ENCODE data around the gene OR5A1. TPM values are rescaled to one million over a fixed set of nuclear protein-coding genes. Genes with fewer than 3 reads are reported as not detected.

Gene OR5A1
- polyA plus RNA-seq, 3 donors, result not detected

DNA sequence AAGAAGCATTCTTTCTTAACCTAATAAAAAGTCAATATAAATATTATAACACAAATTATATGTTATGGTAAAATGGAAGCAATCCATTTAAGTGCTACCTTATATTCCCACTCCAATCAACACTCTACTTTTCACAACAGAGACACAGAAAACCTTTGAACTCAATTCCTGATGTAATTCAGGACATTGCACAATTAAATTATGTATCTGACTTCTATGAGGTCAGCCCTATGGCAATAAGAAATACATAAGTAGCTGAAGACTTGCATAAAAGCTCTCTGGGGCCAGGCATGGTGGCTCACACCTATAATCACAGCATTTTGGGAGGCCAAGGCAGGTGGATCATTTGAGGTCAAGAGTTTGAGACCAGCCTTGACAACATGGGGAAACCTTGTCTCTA, 43.6 kb downstream of the OR5A1 start:
- Mint-ChIP-seq H3K27me3 (ENCODE audit: low read depth in 3 of 3) (peaks cover 0 to 1% (median 0%) of the 10 kb centered on the region in 3 donors), H3K36me3 (no peaks in the 10 kb centered on the region), H3K4me3 (no peak overlapping the region), H3K4me1 (peaks cover 8% of the 10 kb centered on the region), H3K27ac (no peak overlapping the region), H3K9me3 (no peaks in the 10 kb centered on the region)
- Histone ChIP-seq H3K27me3 (ENCODE audit: control insufficient read depth in 2 of 2, insufficient read depth in 2 of 2, low read length in 2 of 2) (no peaks in the 10 kb centered on the region), H3K27ac (ENCODE audit: low read depth in 1 of 2, low read length in 2 of 2) (no peak overlapping the region), H3K9me3 (replicated peaks in 1 of 2; ENCODE audit: control insufficient read depth in 1 of 2, insufficient read depth in 1 of 2, low read length in 2 of 2) (no peaks in the 10 kb centered on the region), H3K9ac (ENCODE audit: insufficient read depth, low read length, poor library complexity, severe bottlenecking) (no peak overlapping the region), H2AFZ (ENCODE audit: insufficient read depth, low read depth, low read length, poor library complexity, severe bottlenecking) (no peak overlapping the region), H3K4me3 (replicated peaks in 1 of 3; ENCODE audit: low read depth in 2 of 3, low read length in 3 of 3) (no peak overlapping the region), H4K20me1 (ENCODE audit: insufficient read depth, low read length) (no peaks in the 10 kb centered on the region), H3K4me1 (ENCODE audit: control insufficient read depth in 1 of 2, insufficient read depth in 2 of 2, low read length in 2 of 2) (peaks cover 0 to 3% of the 10 kb centered on the region in 2 donors), H3K79me2 (ENCODE audit: insufficient read depth, low read length) (no peaks in the 10 kb centered on the region), H3K4me2 (replicated peaks; ENCODE audit: extremely low read depth, low read length, poor library complexity, severe bottlenecking) (no peak overlapping the region), H3K36me3 (replicated peaks in 1 of 2; ENCODE audit: control insufficient read depth in 1 of 2, insufficient read depth in 2 of 2, low read length in 2 of 2) (no peaks in the 10 kb centered on the region)
- intact Hi-C loops (cut with micrococcal nuclease), result no loop called here
- TF ChIP-seq, protein P1, sequence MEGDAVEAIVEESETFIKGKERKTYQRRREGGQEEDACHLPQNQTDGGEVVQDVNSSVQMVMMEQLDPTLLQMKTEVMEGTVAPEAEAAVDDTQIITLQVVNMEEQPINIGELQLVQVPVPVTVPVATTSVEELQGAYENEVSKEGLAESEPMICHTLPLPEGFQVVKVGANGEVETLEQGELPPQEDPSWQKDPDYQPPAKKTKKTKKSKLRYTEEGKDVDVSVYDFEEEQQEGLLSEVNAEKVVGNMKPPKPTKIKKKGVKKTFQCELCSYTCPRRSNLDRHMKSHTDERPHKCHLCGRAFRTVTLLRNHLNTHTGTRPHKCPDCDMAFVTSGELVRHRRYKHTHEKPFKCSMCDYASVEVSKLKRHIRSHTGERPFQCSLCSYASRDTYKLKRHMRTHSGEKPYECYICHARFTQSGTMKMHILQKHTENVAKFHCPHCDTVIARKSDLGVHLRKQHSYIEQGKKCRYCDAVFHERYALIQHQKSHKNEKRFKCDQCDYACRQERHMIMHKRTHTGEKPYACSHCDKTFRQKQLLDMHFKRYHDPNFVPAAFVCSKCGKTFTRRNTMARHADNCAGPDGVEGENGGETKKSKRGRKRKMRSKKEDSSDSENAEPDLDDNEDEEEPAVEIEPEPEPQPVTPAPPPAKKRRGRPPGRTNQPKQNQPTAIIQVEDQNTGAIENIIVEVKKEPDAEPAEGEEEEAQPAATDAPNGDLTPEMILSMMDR (IDR thresholded peaks at IDR 0.05), result no peak
- no peak for DNase-seq

DNA sequence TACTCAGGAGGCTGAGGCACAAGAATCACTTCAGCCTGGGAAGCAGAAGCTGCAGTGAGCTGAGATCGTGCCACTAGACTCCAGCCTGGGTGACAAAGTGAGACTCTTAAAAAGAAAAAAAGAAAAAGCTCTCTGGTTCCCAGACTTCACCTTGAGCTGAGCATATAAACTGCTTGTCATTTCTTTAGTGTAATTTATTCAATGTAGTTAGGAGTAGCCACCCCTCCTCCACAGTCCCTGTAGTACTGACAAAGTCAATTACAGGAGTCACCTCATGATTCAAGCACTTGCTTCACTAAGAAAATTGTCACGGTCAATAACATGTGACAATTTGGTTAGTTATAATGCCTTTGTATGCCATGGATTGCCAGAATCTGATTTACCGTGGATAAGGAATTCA, 44.1 kb downstream of the OR5A1 start:
- WGBS (ENCODE audit: insufficient coverage), result 100% methylated on average over 2 of the region's 3 CpGs
- Mint-ChIP-seq H3K4me1 (peaks cover 8% of the 10 kb centered on the region), H3K27ac (no peak overlapping the region), H3K9me3 (no peaks in the 10 kb centered on the region), H3K4me3 (no peak overlapping the region), H3K27me3 (ENCODE audit: low read depth in 3 of 3) (peaks cover 0 to 1% (median 0%) of the 10 kb centered on the region in 3 donors), H3K36me3 (no peaks in the 10 kb centered on the region)
- TF ChIP-seq, protein P1 (IDR thresholded peaks at IDR 0.05), result no peak
- no peak overlapping the region for H3K4me2 ChIP-seq (replicated peaks; ENCODE audit: extremely low read depth, low read length, poor library complexity, severe bottlenecking)
- H2AFZ ChIP-seq (ENCODE audit: insufficient read depth, low read depth, low read length, poor library complexity, severe bottlenecking), result no peak overlapping the region
- no peaks in the 10 kb centered on the region for H3K27me3 ChIP-seq (ENCODE audit: control insufficient read depth in 2 of 2, insufficient read depth in 2 of 2, low read length in 2 of 2)
- no peak overlapping the region for H3K9ac ChIP-seq (ENCODE audit: insufficient read depth, low read length, poor library complexity, severe bottlenecking)
- H4K20me1 ChIP-seq (ENCODE audit: insufficient read depth, low read length), result no peaks in the 10 kb centered on the region
- H3K79me2 ChIP-seq (ENCODE audit: insufficient read depth, low read length), result no peaks in the 10 kb centered on the region
- DNase-seq, result no peak
- no peaks in the 10 kb centered on the region for H3K36me3 ChIP-seq (replicated peaks in 1 of 2; ENCODE audit: control insufficient read depth in 1 of 2, insufficient read depth in 2 of 2, low read length in 2 of 2)
- no peak overlapping the region for H3K4me3 ChIP-seq (replicated peaks in 1 of 3; ENCODE audit: low read depth in 2 of 3, low read length in 3 of 3)
- H3K9me3 ChIP-seq (replicated peaks in 1 of 2; ENCODE audit: control insufficient read depth in 1 of 2, insufficient read depth in 1 of 2, low read length in 2 of 2), result no peaks in the 10 kb centered on the region
- intact Hi-C loops (cut with micrococcal nuclease), result no loop called here
- H3K27ac ChIP-seq (ENCODE audit: low read depth in 1 of 2, low read length in 2 of 2), result no peak overlapping the region
- peaks cover 0 to 3% of the 10 kb centered on the region in 2 donors for H3K4me1 ChIP-seq (ENCODE audit: control insufficient read depth in 1 of 2, insufficient read depth in 2 of 2, low read length in 2 of 2)

Other genes starting within 250 kb of the OR5A1 start
- gene MPEG1, start 223.5 kb upstream of the OR5A1 start, polyA plus RNA-seq, result 100 to 1,000 TPM; 273 to 971 (median 691) TPM
- gene OR5AN1, start 77.6 kb upstream of the OR5A1 start, polyA plus RNA-seq, result not detected
- not detected for gene OR5A2, start 10.1 kb upstream of the OR5A1 start, polyA plus RNA-seq
- not detected for gene OR4D6, start 20.5 kb downstream of the OR5A1 start, polyA plus RNA-seq
- gene OR4D10, start 36.8 kb downstream of the OR5A1 start, polyA plus RNA-seq, result not detected
- gene OR4D11, start 67.1 kb downstream of the OR5A1 start, polyA plus RNA-seq, result not detected
- gene OR4D9, start 75.1 kb downstream of the OR5A1 start, polyA plus RNA-seq, result not detected
- gene OSBP, start 179.3 kb downstream of the OR5A1 start, polyA plus RNA-seq, result 10 to 100 TPM in 2 of 3 donors, 1 to 10 TPM in 1; 9.8 to 15.3 (median 11.9) TPM
- 10 to 100 TPM in 1 of 3 donors, 1 to 10 TPM in 2; 4.1 to 49.3 (median 5.1) TPM for gene PATL1, start 232.6 kb downstream of the OR5A1 start, polyA plus RNA-seq

Measured in CD14-positive monocyte (primary cell).